DMS153 treated with DMSO at 0.1 percent for 48 hours (cell line): ENCODE data around the gene VKORC1L1.
A peak's percentile ranks its signal among the peaks of the same experiment; 100 is the strongest.
"Not testable (repeated sequence)": the region's sequence is repeated elsewhere in the genome, so short reads cannot be mapped to it uniquely, and the experiment has no call there.

Experiments used
- DNase-seq: peaks from one replicate; lab custom pipeline; 2025; ENCODE audit not compliant: unreplicated experiment; lab: John Stamatoyannopoulos, UW

VKORC1L1 gene

DNA sequence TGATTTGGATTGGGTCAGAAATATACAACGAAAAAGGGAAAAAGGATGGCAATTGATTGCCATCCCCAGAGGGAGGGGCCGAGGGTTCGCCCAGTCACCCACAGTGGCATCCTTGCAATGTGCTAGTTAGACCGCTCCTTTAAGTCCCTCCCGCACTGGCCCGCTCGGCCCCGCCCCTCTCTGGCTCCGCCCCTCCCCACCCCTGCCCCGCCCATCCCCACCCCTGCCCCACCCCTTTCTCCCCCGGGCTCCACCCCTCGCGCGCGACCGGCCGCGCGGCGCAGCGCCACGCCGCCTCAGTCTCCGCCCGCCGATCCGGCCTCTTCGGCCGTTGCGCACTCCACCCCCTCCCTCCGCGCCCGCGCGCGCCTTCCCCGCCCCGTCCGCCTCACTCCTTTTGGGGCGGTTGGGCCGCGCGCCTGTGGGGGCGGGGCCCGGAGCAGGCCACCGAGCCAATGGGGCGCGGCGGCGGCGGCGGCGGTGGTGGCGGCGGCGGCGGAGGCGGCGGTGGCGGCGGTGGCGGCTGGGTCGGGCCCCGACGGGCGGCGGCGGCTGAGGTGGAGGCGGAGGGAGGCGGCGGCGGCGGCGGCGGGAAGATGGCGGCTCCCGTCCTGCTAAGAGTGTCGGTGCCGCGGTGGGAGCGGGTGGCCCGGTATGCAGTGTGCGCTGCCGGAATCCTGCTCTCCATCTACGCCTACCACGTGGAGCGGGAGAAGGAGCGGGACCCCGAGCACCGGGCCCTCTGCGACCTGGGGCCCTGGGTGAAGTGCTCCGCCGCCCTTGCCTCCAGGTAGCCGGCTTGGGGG is at the start of gene VKORC1L1:
TSS of gene VKORC1L1 (plus strand) at position 299 of the 806 bp plus-strand sequence. CDS start at position 597, 298 bp downstream.
- DNase-seq, result peak; percentile 85

DNA sequence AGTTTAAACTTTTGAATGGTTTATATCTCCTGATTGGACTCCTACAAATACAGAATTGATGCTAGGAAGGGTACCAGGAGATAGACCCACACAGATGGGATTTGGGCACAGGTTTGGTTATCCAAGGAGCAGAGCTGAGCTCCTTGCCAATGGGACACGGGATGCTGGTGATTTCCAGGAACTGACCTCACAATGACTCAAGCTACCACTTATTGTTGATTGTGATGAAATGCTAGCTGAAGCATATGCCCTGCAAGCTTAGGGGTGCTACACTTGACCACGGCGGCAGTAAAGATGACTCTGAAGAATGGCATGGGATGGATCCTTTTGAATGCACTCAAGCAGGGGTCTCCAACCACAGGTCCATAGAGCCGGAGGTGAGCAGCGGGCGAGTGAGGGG is 45.5 kb upstream of the VKORC1L1 start:
- DNase-seq, result no peak

DNA sequence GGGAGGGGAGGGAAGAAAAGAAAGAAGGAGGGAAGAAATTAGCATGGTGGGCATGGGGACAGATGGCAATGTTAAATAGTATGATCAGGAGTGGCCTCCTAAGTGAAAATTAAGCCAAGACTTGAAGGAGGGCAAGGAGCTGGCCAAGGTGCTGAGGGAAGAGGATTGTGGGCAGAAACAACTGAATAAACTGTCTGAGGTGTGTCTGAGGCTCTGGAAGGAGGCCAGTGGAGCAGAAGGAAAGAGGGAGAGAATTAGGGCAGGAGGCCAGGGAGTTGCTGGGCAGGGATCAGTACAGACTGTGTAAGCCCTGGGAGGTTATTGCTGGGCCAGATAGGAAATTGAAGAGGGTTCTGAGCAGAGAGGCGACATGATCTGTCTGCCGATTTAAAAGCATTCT is 40.6 kb upstream of the VKORC1L1 start:
- DNase-seq, result no peak

DNA sequence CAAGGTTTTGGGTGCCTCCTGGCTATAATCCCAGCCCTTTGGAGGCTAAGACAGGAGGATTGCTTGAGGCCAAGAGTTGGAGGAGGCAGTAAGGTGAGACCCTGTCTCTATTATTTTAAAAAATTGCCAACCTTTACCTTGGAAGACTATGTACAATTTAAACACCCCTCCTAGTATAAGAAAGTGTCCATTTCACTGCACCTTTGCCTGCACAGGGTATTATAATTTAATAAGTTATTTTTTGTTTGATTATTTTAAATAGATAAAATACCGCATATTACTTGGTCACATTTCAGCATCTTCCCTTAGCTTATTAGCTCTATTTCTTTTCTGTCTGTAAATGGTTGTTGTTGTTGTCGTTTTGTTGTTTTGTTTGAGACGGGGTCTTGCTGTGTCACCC is 36.2 kb upstream of the VKORC1L1 start:
- not testable (repeated sequence) for DNase-seq

DNA sequence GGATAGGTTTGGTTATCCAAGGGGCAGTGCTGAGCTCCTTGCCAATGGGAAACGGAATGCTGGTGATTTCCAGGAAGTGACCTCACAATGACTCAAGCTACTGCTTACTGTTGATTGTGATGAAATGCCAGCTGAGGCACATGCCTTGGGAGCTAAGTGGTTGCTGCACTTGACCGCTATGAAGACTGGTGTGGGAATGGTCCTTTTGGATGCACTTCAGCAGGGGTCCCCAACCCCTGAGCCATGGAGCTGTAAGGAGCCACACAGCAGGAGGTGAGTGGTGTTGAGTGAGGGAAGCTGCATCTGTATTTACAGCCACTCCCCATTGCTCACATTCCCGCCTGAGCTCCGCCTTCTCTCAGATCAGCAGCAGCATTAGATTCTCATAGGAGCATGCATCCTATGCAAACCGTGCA is 35.3 kb upstream of the VKORC1L1 start:
- not testable (repeated sequence) for DNase-seq

DNA sequence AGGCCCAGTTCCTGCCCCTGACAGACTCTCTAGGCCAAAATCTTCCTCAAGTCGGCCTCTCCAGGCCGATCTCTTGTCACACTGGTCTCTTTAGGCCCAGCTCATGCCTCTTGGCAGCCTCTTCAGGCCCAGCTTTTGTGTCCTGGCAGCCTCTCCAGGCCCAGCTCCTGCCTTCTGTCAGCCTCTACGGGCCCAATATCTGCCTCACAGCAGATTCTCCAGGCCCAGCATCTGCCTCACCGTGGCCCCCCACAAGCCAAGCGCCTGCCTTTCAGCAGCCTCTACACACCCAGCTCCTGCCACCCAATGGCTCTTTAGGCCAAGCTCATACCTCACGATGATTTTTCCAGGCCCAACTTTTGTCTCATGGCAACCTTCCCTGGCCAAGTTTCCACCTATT is 33.0 kb upstream of the VKORC1L1 start:
- DNase-seq, result no peak

DNA sequence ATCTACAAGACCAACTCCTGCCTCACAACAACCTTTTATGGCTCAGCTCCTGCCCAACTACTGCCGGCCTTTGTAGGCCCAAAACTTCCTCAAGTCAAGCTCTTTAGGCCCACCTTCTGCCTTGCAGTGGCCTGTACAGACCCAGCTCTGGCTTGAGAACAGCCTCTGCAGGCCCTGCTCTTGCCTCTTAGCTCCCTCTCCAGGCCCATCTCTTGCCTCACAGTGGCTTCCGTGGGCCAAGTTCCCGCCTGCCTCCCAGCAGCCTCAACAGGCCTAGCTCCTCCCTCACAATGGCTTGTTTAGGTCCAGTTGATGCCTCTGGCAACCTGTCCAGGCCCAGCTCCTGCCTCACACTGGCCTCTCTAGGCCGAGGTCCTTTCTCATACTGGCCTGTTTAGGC is 32.4 kb upstream of the VKORC1L1 start:
- DNase-seq, result no peak

DNA sequence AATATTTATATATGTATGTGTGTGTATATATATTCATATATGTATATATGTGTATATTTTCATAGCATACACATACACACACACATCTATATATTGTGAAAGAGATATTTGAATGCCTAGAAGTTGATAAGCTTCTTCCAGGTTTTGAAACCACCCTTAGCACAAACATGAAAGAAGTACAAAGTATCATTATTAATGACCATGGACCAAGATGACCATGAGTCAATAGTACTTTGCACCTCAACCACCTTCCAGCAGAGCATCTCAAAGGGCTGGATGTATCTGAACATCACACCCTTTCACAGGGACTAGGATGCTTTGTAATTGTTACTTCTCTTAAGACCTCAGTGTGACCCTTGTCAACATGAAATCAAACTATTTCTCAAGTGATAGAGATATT is 29.3 kb upstream of the VKORC1L1 start:
- DNase-seq, result not testable (repeated sequence)

DNA sequence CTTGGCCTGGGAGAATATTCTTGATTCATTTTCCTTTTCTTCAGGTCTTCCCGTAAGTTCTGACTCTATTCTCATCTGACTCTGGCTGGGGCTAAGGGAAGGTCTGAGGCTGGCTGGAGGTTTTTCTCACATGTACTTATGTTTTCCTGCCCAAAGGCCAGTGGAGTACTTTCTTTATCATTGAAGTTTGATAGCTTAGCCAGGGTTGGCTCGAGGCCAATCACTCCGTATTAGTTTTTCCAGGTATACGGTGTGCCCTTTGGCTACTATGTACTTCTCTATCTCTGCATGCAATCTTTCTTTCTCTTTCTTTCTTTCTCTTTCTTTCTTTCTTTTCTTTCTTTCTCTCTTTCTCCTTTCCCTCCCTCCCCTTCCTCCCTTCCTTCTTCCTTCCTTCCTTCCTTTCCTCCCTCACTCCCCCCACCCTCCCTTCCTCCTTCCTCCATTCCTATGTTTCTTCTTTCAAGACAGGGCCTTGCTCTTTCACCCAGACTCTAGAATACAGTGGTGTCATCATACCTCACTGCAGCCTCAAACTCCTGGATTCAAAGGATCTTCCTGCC is 26.8 kb upstream of the VKORC1L1 start:
- DNase-seq, result no peak

DNA sequence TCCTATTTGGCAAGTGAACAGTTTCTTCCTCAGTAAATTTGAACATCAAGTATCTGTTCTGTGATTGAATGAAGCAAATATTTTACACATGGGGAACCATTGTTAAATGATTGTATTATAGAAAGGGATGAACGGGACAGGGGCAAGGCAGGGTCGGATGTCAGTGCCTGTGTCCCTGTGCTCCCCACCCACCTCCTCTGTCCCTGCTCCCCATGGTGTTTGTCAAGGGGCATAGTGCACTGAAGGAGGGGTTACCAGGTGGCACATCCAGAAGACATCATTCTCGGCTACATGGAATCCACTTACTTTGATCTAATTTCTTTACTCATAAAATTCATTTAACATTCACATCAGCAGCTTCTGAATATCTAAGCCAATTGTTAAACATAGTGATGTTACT is 19.4 kb upstream of the VKORC1L1 start:
- DNase-seq, result not testable (repeated sequence)

DNA sequence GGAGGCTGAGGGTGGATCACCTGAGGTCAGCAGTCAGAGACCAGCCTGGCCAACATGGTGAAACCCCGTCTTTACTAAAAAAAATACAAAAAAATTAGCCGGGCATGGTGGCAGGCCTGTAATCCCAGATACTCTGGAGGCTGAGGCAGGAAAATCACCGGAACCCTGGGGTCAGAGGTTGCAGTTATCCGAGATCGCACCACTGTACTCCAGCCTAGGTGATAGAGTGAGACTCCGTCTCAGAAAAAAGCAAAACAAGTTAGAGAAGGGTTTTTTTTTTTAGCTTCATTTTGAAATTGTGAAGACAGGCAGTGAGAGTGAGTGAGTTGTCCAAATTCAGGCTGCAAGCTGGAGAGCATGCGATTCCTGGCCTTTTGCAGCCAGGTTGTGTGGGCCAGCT is 19.0 kb upstream of the VKORC1L1 start:
- not testable (repeated sequence) for DNase-seq

DNA sequence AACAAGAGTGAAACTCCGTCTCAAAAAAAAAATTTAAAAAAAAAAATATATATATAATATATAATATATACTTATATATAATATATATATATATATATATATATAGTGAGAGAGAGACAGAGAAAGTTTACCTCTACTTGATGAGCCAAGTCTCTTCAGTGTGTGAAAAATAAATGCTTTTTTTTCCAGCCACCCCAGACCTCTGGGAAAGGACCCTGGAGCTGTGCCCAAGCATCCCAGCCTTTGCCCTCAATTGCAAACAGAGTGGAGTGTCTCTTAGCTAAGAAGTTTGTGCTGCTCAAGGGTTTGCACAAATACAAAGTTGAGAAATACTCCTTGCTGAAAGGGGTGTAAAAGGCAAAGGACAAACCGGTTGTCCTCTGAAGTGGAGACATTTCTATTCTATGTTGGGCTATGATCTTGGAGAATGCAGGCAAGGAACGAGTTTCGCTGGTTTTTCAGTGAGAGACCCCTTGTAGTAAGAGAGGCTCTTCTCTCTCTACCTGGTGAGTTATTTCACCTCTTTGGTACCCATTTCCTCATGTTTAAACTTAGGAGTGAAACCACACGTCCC is 15.5 kb upstream of the VKORC1L1 start:
- DNase-seq, result not testable (repeated sequence)

DNA sequence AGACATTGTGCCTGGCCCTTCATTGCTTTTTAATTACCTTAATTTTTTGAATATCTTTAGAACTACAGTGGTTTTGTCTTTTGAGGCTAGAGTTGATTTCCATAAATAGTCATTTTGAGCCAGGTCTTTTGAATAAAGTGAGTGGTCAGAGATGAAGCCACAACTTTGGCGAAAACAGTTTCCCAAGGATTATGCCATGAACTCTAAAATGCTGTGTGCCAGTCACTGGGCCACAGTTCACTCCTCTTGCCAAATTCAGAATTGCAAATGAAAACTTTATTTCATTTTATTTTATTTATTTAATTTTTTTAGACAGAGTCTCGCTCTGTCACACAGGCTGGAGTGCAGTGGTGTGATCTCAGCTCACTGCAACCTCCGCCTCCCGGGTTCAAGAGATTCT is 14.2 kb upstream of the VKORC1L1 start:
- DNase-seq, result not testable (repeated sequence)

DNA sequence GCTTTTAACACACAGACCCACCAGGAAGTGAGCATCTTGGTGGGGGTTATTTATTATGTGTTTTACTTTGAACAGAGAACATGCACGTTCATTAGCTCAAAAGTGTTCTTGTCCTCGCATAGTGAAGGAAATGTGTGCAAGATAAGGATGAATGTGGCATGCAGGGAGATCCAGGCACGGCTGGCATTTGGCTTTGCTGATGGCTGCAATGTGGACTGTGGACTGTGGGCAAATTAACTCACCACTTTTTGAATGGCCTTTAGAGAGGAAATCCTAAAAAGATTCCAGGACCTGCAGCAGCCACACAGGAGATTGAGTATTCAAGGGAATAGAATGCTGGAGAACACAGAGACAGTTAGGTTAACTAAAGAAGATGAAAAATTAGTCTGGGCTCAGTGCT is 6.6 kb upstream of the VKORC1L1 start:
- not testable (repeated sequence) for DNase-seq

DNA sequence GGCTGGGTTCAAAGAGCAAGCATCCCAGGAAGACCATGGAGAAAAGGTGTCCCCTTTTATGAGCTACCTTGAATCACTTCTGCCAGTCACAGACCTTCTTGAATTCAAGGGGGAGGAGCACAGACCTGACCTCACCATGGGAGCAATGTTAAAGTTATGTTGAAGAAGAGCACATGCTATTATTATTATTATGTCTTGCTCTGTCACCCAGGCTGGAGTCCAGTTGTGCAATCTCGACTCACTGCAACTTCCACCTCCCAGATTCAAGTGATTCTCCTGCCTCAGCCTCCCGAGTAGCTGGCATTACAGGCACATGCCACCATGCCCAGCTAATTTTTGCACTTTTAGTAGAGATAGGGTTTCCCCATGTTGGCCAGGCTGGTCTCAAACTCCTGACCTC is 5.2 kb upstream of the VKORC1L1 start:
- DNase-seq, result not testable (repeated sequence)

DNA sequence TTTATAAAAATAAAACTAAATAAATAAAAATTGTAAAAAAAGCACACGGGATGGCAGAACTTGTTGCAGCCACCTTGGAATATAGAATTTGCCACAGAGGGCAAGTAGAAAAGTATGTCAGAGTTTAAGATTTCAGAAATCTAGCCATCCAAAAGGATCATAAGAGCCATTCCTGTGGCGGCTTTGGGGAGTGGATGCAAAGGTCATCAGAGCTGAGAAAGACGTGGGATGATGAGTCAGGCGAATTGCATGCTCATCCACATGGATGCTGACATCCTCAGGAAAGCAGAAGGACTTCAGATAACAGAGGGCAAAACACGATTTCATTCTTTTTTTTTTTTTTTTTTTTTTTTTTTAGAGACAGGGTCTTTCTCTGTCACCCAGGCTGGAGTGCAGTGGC is 3.6 kb upstream of the VKORC1L1 start:
- not testable (repeated sequence) for DNase-seq

DNA sequence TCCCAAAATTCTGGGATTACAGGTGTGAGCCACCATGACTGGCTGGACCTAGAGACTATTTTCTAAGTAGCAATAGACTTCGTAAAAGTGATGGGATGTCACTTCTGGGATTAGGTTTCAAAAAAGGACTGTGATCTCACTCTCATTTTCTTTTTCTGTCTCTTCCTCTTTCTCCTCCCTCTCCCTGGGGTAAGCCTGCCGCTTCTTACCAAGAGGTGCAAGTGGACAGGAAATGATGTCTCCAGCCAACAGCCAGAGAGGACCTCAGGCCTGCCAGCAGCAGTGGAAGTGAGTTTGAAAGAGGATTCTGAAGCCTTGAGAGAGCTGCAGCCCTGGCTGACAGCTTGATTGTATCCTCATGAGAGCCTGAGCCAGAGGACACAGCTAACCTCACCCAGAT is 1.4 kb upstream of the VKORC1L1 start:
- DNase-seq, result not testable (repeated sequence)

DNA sequence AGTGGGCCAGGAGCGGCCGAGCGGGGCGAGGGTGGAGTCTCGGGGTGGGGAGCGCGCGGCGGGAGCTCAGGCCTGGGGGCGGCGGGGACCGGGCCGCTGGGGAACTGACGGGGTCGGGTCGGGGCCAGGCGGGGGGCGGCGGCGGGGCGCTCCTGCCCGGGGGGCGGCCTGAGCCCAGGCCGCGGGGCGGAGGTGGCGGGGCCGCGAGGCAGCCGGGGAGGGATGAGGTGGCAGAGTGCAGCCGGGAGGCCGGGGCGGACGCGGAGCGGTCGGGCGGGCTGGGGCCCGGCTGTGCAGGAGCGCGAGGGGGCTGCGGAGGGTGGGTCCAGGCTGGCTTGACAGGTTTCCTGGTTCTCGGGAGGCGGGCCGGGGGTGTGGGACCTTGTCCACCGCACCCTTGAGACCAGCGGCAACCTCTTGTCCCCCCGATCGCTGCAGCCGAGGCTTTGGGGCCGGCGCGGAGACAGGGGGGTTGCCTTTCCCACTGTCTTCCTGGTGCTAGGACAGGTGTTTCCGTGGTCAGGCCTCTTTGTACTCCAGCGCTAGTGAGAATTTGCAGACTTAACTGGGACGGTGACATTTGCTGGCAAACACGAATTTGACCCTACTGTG is 814 bp downstream of the VKORC1L1 start:
- DNase-seq, result peak; percentile 1

DNA sequence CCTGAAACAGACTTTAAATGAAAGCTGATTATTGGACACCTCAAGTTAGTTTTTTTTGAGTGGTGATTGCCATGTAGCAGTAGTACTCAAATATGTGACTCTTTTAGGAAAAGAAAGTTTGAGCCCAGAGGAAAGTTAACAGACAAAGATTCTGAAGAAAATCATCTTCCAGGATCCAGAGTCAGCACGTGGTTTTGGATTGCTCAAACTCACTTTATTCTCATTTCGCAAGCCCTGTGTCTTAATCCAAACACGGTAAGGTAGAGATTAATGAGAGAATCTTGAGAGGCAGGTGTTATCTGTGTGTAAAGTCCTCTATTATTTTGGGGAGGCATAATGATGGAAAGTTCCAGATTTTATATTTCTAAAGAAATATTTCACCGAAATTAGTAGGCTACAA is 2.8 kb downstream of the VKORC1L1 start:
- not testable (repeated sequence) for DNase-seq

DNA sequence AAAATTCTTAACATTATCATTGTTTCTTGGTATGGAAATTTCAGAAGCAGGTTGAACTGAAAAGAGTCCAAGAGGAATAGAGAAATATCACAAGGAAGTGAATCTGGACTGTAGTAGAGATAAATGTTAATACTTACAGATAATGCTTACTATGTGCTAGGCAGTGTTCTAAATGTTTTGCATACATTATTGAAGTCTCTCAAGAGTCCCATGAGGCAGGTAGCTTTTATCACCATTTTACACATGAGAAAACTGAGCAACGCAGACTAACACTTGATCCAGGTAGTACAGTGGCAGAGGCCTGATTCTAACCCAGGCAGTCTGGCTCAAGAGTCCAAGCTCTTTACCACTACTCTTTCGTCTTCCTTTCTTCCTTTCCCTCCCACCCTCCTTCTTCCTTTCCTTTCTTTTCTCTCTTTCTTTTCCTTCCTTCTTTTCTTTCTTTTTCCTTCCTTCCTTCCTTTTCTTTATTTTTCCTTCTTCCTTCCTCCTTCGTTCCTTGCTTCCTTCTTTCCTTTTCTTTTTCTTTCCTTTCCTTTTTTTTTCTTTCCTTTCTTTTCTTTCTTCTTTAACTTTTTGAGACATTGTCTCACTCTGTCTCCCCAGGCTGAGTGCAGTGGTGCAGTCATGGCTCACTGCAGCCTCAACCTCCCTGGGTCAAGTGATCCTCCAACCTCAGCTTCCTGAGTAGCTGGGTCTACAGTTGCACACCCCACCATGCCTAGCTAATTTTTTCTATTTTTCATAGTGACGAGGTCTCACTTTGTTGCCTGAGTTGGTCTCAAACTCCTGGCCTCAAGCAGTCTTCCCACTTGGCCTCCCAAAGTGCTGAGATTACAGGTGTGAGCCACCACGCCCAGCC is 6.6 kb downstream of the VKORC1L1 start:
- DNase-seq, result not testable (repeated sequence)

DNA sequence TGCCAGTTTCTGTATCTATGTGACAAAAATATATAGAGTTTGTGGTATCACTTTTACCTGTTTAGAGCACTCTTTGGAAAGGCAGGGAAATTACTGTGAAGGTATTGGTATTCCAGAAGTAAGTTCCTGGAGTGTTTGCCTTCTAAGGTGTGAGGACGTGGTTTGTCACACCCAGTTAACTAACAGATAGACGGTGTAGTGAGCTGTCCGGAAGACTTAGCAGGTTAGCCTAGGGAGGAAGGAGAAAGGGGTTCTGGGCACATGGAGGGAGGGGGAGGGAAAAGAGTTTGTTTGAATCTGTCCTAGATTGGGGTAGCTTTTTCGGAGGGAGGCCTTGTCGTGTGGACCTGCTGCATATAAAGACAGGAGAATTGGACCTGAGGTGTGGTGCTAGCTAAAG is 7.4 kb downstream of the VKORC1L1 start:
- DNase-seq, result not testable (repeated sequence)
